Measurements from ENCODE around the gene HIF3A. TPM values are rescaled to one million over a fixed set of nuclear protein-coding genes. Genes with fewer than 3 reads are reported as not detected.

Gene HIF3A
- polyA plus RNA-seq, 2 of the 4 experiments (the other 2 are of a cell fraction): not detected

DNA sequence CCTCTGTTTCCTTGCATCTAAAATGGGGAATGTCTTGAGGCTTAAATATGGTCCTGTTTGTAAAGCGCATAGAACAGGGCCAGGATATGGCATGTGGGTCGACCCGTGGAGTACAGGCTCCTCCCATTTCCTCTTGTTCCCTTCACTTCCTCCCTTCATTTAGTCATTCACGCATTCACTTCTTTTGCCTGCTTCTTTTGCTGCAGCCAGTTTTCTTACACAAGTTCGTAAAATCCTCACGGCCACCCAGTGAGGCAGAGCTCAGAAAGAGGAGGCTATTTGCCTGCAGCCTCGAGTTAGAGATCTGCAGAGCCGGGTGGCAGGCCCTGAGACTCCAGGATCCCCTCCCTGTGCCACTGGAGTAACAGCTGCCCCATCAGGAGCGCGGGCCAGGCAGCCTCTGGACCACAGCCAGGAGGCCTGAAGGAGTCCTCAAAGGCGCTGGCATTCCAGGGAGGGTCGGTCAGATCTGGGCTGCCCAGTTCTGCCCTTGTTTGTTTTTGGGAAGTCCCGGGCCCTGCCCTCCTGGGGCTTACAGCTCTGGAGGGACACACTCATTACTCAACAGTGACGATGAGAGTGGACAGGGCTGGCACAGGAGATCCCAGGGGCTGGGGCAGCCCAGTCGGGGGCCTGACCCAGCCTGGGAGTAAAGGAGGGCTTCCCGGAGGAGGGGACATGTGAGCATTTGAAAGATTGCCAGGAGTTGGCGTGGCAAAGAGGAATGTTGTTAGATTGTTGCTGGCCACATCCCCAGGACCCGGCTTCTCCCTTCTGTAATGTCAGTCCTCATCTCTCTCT lies 54.6 kb downstream of the HIF3A start:
- TF ChIP-seq FOSB (CRISPR knock-in tag; IDR thresholded peaks at IDR 0.05): no peak
- TF ChIP-seq, protein P1, sequence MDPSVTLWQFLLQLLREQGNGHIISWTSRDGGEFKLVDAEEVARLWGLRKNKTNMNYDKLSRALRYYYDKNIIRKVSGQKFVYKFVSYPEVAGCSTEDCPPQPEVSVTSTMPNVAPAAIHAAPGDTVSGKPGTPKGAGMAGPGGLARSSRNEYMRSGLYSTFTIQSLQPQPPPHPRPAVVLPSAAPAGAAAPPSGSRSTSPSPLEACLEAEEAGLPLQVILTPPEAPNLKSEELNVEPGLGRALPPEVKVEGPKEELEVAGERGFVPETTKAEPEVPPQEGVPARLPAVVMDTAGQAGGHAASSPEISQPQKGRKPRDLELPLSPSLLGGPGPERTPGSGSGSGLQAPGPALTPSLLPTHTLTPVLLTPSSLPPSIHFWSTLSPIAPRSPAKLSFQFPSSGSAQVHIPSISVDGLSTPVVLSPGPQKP (IDR thresholded peaks at IDR 0.05; ENCODE audit: low read depth, low read length): no peak
- no peak for TF ChIP-seq RFX5 (IDR thresholded peaks at IDR 0.05)
- peak; percentile 81 for TF ChIP-seq ZFP36 (IDR thresholded peaks at IDR 0.05; ENCODE audit: borderline replicate concordance, partially characterized antibody)
- TF ChIP-seq GATA3 (IDR thresholded peaks at IDR 0.05; ENCODE audit: borderline replicate concordance): no peak
- WGBS (ENCODE audit: missing lambda C conversion rate): 44% methylated on average over 15 of the region's 18 CpGs
- no peak for ATAC-seq
- DNase-seq (ENCODE audit: low read depth in 1 of 2, low spot score in 1 of 2): peak in 1 of 2 experiments; percentile 37
- FAIRE-seq: no peak
- H3K27ac ChIP-seq: peak overlapping the region in 1 of 2 experiments; percentile 70; a peak in 3 of 6 replicates
- ChIA-PET POLR2A (no interaction called here), CTCF (interaction anchor here (1.0 to 4.2 kb wide), 8 partner anchors 10 to 323 kb away, joined by 3 to 30 read pairs (median 4); no protein-coding TSS in a partner anchor)
- peak overlapping the region; percentile 44 for H3K4me2 ChIP-seq
- no peaks in the 10 kb centered on the region for H3K9me3 ChIP-seq
- H3K4me1 ChIP-seq: peaks cover 61% of the 10 kb centered on the region
- no peak overlapping the region for H3K4me3 ChIP-seq

- Histone ChIP-seq H3K27ac (no peak overlapping the region), H3K9me3 (no peaks in the 10 kb centered on the region), H3K4me3 (no peak overlapping the region), H3K4me2 (no peak overlapping the region), H3K4me1 (peaks cover 60% of the 10 kb centered on the region)
- no peak for ATAC-seq
- no peak for DNase-seq (ENCODE audit: low read depth in 1 of 2, low spot score in 1 of 2)
- no peak for TF ChIP-seq CEBPB (IDR thresholded peaks at IDR 0.05)
- FAIRE-seq: no peak
- POLR2A ChIA-PET: no interaction called here
- CTCF ChIA-PET: interaction anchor here (0.8 to 5.8 kb wide), 12 partner anchors 11 to 307 kb away, joined by 3 to 45 read pairs (median 5); partner anchors contain the start of gene DACT3
- 96% methylated on average over 28 of the region's 28 CpGs for WGBS (ENCODE audit: missing lambda C conversion rate)
Measured at GRCh38 chr19:46353730-46354528, 57.1 kb downstream of the HIF3A start.

GRCh38 chr19:46355234-46356148 lies 58.6 kb downstream of the HIF3A start:
- H3K4me1 ChIP-seq: peaks cover 44% of the 10 kb centered on the region
- no peak for TF ChIP-seq JUN (IDR thresholded peaks at IDR 0.05)
- no peak for TF ChIP-seq GATA3 (IDR thresholded peaks at IDR 0.05; ENCODE audit: borderline replicate concordance)
- TF ChIP-seq, protein P2, sequence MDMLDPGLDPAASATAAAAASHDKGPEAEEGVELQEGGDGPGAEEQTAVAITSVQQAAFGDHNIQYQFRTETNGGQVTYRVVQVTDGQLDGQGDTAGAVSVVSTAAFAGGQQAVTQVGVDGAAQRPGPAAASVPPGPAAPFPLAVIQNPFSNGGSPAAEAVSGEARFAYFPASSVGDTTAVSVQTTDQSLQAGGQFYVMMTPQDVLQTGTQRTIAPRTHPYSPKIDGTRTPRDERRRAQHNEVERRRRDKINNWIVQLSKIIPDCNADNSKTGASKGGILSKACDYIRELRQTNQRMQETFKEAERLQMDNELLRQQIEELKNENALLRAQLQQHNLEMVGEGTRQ (IDR thresholded peaks at IDR 0.05): no peak
- TF ChIP-seq RFX5 (IDR thresholded peaks at IDR 0.05): no peak
- no peak for TF ChIP-seq CEBPB (IDR thresholded peaks at IDR 0.05)
- TF ChIP-seq FOSL2 (IDR thresholded peaks at IDR 0.05): no peak
- no peak for TF ChIP-seq FOSL2 (CRISPR knock-in tag; IDR thresholded peaks at IDR 0.05)
- no peak for TF ChIP-seq POLR2AphosphoS2 (conservative IDR thresholded peaks at IDR 0.05; ENCODE audit: low read length)
- TF ChIP-seq CBX8 (IDR thresholded peaks at IDR 0.05): no peak
- no peak for TF ChIP-seq TFCP2L1 (CRISPR knock-in tag; IDR thresholded peaks at IDR 0.05)
- FAIRE-seq (no peak), DNase-seq (ENCODE audit: low read depth in 1 of 2, low spot score in 1 of 2) (peak in 1 of 2 experiments; percentile 21), ATAC-seq (peak in 1 of 2 experiments; percentile 31; a peak in 3 of 6 replicates)
- CTCF ChIA-PET: interaction anchor here (0.6 to 5.8 kb wide), 17 partner anchors 8 to 327 kb away, joined by 3 to 58 read pairs (median 3); partner anchors contain the start of gene PPP5C
- WGBS (ENCODE audit: missing lambda C conversion rate): 77% methylated on average over 20 of the region's 23 CpGs
- no peak overlapping the region for H3K4me3 ChIP-seq
- POLR2A ChIA-PET: interaction anchor here (1.4 kb wide), 1 partner anchor 8 kb away, joined by 3 read pairs; the partner anchor contains the start of gene PPP5C
- H3K9me3 ChIP-seq: no peaks in the 10 kb centered on the region
- H3K27ac ChIP-seq: peak overlapping the region in 1 of 2 experiments; percentile 45; a peak in 3 of 6 replicates
- H3K4me2 ChIP-seq: peak overlapping the region; percentile 38

All from A549 (cell line).